Upper lobe of left lung (tissue), 6 donors: Measurements from ENCODE around the gene SPSB1. TPM values are rescaled to one million over a fixed set of nuclear protein-coding genes. Genes with fewer than 3 reads are reported as not detected.
"Not testable (repeated sequence)": the region's sequence is repeated elsewhere in the genome, so short reads cannot be mapped to it uniquely, and the experiment has no call there.

Experiments
- ATAC-seq, 2 donors: fragments of 200-7000 bp; cut with Tn5 transposase; one replicate each; pipeline ENCODE4 v1.9.1; 2022; ENCODE audit warnings: mild to moderate bottlenecking in 2 of 2, moderate library complexity in 2 of 2; ENCODE audit not compliant: low FRiP score in 2 of 2
- DNase-seq, 2 donors: peaks; one replicate each; pipeline ENCODE4 v3.0.0-alpha.2; 2019 to 2020
- H3K27ac ChIP-seq, 4 donors: fragments of 200-600 bp; sonication (generic); one replicate each; pipeline ENCODE4 v1.5.1; 2016 to 2019
- H3K27me3 ChIP-seq, 4 donors: fragments of 200-600 bp; sonication (generic); one replicate each; pipeline ENCODE4 v1.5.1; 2017 to 2019
- H3K36me3 ChIP-seq, 4 donors: fragments of 200-600 bp; sonication (generic); one replicate each; pipeline ENCODE4 v1.5.1; 2016 to 2019
- H3K4me1 ChIP-seq, 4 donors: fragments of 200-600 bp; sonication (generic); one replicate each; pipeline ENCODE4 v1.5.1; 2018 to 2019
- H3K4me3 ChIP-seq, 4 donors: fragments of 200-600 bp; sonication (generic); one replicate each; pipeline ENCODE4 v1.5.1; 2017 to 2019; ENCODE audit warnings: mild to moderate bottlenecking in 2 of 4, moderate library complexity in 1 of 4
- H3K9me3 ChIP-seq, 4 donors: fragments of 200-600 bp; sonication (generic); one replicate each; pipeline ENCODE4 v1.5.1; 2018 to 2019
- CTCF ChIP-seq, 6 experiments: fragments of 450-650 bp in 4 of 6; fragments of 200-600 bp in 2 of 6; sonication (generic) in 2 of 6; IDR thresholded peaks; one replicate each; pipeline ENCODE4 v1.5.1; 2016 to 2019; ENCODE audit warnings: antibody characterized with exemption in 6 of 6
- EP300 ChIP-seq, 4 donors: sonication (generic); formaldehyde crosslinking; IDR thresholded peaks; one replicate each; pipeline ENCODE4 v1.5.1; 2017; ENCODE audit warnings: antibody characterized with exemption in 4 of 4, control low read depth in 2 of 4
- POLR2A ChIP-seq, 4 donors: fragments of 450-650 bp; IDR thresholded peaks; one replicate each; pipeline ENCODE4 v1.5.1; 2016 to 2017; ENCODE audit warnings: antibody characterized with exemption in 4 of 4, mild to moderate bottlenecking in 2 of 4
- POLR2AphosphoS5 ChIP-seq, 2 donors: sonication (generic); formaldehyde crosslinking; IDR thresholded peaks; one replicate each; pipeline ENCODE4 v1.5.1; 2017; ENCODE audit warnings: antibody characterized with exemption in 2 of 2
- WGBS, 2 donors: methylation state at CpG; one replicate each; pipeline ENCODE4 v1.1.5; 2017 to 2018; 5-methylcytosine and 5-hydroxymethylcytosine counted together
- total RNA-seq, 6 donors: library from RNA; depleted of rRNA in 4 of 6; stranded (reverse); fragments of >200 nt in 4 of 6; gene quantifications; one replicate each; pipeline versions ENCODE4 v1.1.0 to v1.2.1, GENCODE V29; 2016 to 2021
- donor health status: DM: no; HTN: no; CAD: no; lungs with moderate emphysema.
- donor health status: DM: no; HTN: yes; CAD: no; lungs with severe emphysema.

SPSB1 gene
- total RNA-seq, 6 donors from 2014 or later = 21.0 to 49.1 (median 30.3) TPM

DNA sequence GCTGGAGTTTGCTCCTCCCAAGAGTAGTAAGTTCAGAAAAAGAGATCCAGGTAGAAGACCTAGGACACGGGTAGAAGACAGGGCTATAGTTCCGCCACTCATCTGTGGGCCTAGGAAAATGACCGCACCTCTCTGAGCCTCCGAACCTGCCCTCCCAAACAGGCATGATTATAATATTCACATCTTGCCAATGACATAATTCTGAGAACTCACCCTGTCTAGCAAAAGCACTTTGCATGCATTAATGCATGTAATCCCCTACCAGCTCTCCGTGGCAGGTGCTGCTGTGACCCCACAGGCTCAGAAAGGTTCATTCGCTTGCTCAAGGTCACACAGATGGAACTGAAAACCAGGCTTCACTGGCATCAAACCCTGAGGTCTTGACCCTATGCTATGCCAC lies 88.0 kb downstream of the SPSB1 start:
- Histone ChIP-seq H3K36me3 (no peaks in the 10 kb centered on the region), H3K4me3 (no peak overlapping the region), H3K4me1 (peaks cover 0 to 31% (median 17%) of the 10 kb centered on the region in 4 donors), H3K27ac (no peak overlapping the region), H3K9me3 (no peaks in the 10 kb centered on the region), H3K27me3 (no peaks in the 10 kb centered on the region)
- ATAC-seq = no peak
- WGBS, 2 donors = 85 to 98% methylated on average over 4 to 6 of the region's 6 CpGs
- DNase-seq = no peak
- TF ChIP-seq EP300 (IDR thresholded peaks at IDR 0.05) (no peak), CTCF (IDR thresholded peaks at IDR 0.05) (no peak), POLR2A (IDR thresholded peaks at IDR 0.05) (no peak), POLR2AphosphoS5 (IDR thresholded peaks at IDR 0.05) (no peak)

DNA sequence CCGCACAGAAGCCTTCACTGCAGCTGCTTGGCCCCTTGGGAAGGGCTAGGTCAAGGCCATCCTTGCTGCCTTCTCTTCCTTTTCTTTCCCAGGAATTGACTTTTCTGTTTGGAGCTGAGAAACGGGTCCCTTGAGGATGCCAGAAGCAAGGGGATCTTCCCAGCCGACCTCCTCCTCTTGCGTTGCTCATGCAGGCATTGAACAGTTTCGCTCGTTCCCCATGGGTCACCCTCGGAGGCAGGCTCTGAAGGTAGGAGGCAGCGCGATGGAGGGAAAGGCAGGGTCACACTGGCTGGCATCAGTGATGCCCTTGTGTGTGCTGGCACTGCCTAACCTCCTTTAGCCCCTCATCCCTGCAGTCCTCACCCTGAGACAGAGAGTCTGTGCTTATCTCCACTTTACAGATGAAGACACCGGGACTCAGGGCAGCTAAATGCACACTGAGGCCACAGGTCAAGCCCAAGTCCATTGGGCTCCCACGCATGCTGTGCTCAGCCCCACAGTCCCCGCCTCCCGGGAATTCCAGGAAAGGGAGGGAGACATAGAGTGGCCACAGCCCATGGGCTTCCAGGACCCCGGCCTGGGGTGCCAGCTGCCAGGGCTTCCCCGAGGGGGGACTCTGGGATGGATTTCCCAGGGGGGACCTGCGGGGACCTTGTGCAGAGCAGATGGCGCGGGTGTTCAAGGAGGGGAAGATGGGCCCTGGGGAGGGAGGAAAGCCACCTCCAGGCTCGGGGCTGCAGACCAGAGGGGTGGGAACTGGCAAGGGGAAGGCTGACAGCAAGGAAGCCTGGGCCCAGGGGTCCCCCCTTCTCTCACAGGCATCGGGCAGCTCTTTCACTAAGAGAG lies 90.2 kb downstream of the SPSB1 start:
- ATAC-seq (no peak), DNase-seq (no peak)
- TF ChIP-seq POLR2AphosphoS5 (IDR thresholded peaks at IDR 0.05) (no peak), POLR2A (IDR thresholded peaks at IDR 0.05) (no peak), CTCF (IDR thresholded peaks at IDR 0.05) (no peak), EP300 (IDR thresholded peaks at IDR 0.05) (no peak)
- Histone ChIP-seq H3K9me3 (no peaks in the 10 kb centered on the region), H3K4me1 (peaks cover 0 to 12% (median 3%) of the 10 kb centered on the region in 4 donors), H3K36me3 (no peaks in the 10 kb centered on the region), H3K4me3 (no peak overlapping the region), H3K27ac (no peak overlapping the region), H3K27me3 (no peaks in the 10 kb centered on the region)
- WGBS, 2 donors = 81 to 89% methylated on average over 10 to 20 of the region's 20 CpGs

DNA sequence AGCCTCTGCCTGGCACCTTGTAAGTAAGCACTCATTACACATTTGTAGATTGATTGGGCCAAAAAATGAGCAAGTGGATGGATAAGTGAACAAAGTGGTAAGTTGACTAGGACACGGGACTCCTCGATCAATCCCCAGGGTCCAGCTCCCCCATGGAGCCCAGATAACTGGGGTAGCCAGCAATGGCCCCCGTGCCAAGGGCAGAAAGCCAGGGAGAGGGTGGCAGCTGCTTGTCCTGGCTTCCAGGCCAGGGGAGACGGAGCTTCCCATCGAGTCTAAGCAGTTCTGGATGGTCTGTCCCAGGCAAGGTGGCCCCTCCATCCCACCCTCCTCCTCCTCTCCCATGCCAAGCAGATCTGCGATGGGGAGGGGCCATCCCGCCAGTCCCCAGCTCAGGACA lies 91.4 kb downstream of the SPSB1 start:
- DNase-seq (no peak), ATAC-seq (no peak)
- H3K36me3 ChIP-seq = no peaks in the 10 kb centered on the region
- TF ChIP-seq CTCF (IDR thresholded peaks at IDR 0.05) (no peak), POLR2A (IDR thresholded peaks at IDR 0.05) (no peak), POLR2AphosphoS5 (IDR thresholded peaks at IDR 0.05) (no peak), EP300 (IDR thresholded peaks at IDR 0.05) (no peak)
- H3K4me3 ChIP-seq = no peak overlapping the region
- peak overlapping the region in 1 of 4 donors; percentile 18 for H3K27ac ChIP-seq
- no peaks in the 10 kb centered on the region for H3K27me3 ChIP-seq
- 81 to 86% methylated on average over 7 of the region's 7 CpGs for WGBS, 2 donors
- no peaks in the 10 kb centered on the region for H3K9me3 ChIP-seq
- H3K4me1 ChIP-seq = peaks cover 0 to 7% (median 0%) of the 10 kb centered on the region in 4 donors

GRCh38 chr1:9384751-9385245 lies 92.1 kb downstream of the SPSB1 start:
- TF ChIP-seq POLR2A (IDR thresholded peaks at IDR 0.05) (no peak), POLR2AphosphoS5 (IDR thresholded peaks at IDR 0.05) (peak in 1 of 2 donors; percentile 16)
- peak overlapping the region in 1 of 4 donors; percentile 18 for H3K27ac ChIP-seq
- H3K36me3 ChIP-seq = no peaks in the 10 kb centered on the region
- no peaks in the 10 kb centered on the region for H3K9me3 ChIP-seq
- no peak overlapping the region for H3K4me3 ChIP-seq
- peak in 1 of 2 donors; percentile 60 for ATAC-seq
- DNase-seq = peak in 1 of 2 donors; percentile 57
- H3K27me3 ChIP-seq = no peaks in the 10 kb centered on the region
- WGBS, 2 donors = 62 to 76% methylated on average over 14 of the region's 18 CpGs
- H3K4me1 ChIP-seq = peaks cover 0 to 7% (median 0%) of the 10 kb centered on the region in 4 donors

DNA sequence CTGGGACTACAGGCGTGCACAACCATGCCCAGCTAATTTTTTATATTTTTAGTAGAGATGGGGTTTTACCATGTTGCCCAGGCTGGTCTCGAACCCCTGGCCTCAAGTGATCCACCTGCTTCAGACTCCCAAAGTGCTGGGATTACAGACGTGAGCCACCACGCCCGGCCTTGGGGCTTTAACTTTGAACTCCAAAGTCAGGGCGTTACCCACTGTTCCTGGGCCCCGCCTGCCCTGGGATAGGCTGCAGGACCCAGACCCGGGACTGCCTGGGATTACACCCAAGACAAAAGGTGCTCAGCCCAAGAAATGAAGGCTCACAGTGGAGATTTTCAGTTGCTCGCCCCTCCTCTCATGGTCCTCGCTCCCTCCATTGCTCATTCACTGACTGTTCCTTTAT lies 92.7 kb downstream of the SPSB1 start:
- not testable (repeated sequence) for H3K36me3 ChIP-seq, H3K27me3 ChIP-seq, H3K4me1 ChIP-seq, ATAC-seq, H3K27ac ChIP-seq, H3K4me3 ChIP-seq, DNase-seq, H3K9me3 ChIP-seq
- WGBS, 2 donors = 88 to 94% methylated on average over 10 of the region's 10 CpGs
